GM10847 (cell line): ENCODE data around the gene RNU7-1.

Source experiments
- POLR2A ChIP-seq: IDR thresholded peaks from 2 replicates; pipeline ENCODE4 v1.6.1; 2011; ENCODE audit not compliant: insufficient read length; ENCODE audit errors: extremely low read depth

Gene RNU7-1

DNA sequence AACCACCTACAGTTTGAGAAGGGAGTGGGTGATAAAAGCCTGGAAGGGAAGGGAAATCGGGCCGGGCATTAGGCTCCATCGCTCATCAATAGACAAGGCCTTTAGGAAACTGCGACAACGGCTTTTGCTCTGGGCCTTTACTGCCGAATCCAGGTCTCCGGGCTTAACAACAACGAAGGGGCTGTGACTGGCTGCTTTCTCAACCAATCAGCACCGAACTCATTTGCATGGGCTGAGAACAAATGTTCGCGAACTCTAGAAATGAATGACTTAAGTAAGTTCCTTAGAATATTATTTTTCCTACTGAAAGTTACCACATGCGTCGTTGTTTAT lies 261 bp upstream of the RNU7-1 start:
- no peak for TF ChIP-seq POLR2A

DNA sequence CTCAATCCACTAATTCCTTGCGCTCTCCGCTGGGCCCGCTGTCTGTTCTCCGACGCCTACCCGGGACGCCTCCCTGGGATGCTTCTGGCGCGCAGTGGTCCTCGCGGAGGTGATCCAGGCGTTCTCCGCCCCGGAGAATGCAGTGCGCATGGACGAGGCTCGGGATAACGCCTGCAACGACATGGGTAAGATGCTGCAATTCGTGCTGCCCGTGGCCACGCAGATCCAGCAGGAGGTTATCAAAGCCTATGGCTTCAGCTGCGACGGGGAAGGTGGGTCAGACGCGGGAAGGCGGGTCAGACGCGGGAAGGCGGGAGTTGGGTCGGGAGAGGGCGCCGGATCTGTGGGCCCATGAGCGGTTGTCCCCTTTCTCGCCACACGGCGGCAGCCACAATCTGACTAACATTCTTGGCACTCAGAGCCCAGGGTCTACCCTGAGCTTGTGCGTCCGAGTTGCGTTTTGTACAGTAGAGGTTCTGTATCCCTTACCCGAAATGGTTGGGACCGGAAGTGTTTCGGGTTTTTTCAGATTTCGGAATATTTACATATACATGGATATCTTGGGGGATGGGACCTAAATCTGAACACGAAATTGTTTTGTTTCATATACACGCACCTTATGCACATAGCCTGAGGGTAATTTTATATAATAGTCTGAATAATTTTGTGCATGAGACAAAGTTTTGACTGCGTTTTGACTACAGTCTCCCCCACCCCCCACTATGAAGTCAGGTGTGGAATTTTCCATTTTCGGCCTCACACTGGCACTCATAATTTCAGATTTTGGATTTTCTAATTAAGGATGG lies 968 bp downstream of the RNU7-1 start:
- no peak for TF ChIP-seq POLR2A

GRCh38 chr12:6945613-6946012 lies 2.0 kb downstream of the RNU7-1 start:
- TF ChIP-seq POLR2A = no peak

DNA sequence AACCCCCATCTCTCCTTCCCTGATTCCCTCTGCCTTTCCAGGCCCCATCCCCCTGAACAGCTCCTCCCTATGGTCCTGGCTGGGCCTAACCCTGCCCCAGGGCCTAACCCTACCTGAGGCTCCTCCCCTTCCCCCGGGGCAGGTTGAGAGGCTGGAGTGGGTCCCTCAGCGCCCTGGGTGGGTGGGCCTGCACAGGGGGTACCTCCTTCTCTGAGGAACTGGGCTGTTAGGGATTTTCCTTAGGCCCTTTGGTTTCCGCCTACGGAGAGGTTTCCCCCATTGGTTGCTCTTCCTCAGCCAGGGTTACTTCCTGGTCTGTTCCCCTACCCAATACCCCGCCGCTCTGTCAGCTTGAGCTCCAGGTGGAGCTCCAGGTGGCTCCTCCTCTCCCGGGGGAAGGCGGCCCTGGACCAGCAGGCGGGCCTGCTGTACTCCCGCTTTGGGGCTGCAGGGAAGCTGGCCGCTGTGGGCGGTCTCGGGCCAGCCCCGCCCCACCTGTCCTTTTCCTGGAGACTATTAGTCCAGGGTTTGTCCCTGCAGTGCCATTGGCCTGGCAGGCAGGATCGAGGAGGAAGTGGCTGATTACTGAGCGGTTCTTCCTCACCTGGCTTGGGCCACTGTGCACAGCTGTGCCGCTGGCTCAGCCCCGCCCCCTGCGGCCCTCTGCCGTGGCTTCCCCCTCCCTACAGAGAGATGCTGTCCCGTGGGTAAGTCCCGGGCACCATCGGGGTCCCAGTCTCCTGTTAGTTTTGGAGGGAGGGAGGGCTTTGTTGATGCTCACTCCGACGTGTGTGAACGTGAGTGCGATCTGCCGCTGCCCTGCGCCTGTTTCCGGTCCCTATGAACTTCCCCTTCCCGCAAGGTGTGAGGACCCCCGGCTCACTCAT lies 2.7 kb downstream of the RNU7-1 start:
- peak; percentile 53 for TF ChIP-seq POLR2A

DNA sequence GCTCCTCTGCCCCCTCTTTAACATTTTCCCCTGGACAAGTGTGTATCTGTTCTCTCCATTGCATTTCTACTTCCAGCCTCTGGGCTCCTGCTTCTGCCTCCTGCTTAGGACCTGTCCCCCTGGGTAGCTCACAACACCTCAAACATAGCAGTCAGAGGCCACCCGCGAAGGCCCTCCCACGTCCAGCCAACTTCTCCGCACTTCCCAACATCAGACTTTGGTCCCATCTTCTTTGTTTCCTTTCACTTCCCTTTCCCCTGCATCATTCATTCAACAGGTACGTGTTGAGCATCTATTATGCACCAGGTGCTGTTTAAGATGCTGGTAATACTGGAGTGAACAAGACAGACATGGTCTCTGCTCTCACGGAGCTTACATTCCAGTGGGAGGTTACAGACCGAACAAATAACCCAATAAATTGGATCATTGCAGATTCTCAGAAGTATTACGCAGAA lies 3.3 kb downstream of the RNU7-1 start:
- TF ChIP-seq POLR2A = no peak

DNA sequence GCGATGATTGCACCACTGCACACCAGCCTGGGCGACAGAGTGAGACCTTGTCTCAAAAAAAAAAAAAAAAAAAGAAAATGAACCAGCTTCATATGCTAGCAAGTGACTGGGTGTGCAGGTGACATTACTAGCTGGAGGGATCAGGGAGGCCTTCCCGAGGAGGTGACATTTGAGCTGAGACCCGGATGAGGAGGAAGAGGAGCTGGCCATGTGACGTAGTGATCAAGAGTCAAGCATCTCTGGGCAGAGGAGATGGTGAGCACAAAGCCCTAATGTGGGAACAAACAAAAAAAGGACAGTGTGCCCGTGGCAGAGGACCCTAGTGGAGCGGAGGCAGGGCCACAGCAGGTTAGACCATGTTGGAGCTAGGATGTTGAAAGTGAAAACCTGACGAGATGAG lies 4.0 kb downstream of the RNU7-1 start:
- no peak for TF ChIP-seq POLR2A

DNA sequence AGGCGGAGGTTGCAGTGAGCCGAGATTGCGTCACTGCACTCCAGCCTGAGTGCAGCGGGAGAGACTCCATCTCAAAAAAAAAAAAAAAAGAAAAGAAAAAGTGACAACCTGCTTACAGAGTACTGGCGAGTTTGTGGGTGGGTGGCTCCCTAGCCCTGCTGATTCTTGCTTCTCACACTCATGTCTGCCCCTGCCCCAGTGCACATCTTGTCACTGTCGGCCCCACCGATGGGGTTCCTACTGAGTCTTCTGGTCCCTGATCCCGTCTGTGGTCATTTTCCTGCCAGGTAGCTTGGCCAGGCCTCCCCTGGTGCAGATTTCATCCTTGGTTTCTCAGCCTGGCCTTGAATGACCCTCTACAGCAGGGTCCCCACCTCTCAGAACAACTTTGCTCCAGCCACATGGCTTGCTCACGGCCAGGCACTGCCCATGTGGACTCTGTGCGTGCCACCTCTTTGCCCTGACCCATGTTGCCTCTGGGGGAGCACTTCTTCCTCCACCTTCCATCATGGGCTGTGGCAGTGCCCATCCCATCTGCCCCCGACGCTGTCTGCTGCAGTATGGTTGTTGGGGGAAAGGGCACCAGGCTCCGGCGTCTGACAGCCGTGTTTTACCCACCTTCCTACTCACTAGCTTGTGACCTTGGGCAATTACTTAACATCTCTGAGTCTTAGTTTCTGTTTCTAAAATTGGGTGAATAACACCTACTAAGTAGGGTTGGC lies 5.4 kb downstream of the RNU7-1 start:
- no peak for TF ChIP-seq POLR2A

DNA sequence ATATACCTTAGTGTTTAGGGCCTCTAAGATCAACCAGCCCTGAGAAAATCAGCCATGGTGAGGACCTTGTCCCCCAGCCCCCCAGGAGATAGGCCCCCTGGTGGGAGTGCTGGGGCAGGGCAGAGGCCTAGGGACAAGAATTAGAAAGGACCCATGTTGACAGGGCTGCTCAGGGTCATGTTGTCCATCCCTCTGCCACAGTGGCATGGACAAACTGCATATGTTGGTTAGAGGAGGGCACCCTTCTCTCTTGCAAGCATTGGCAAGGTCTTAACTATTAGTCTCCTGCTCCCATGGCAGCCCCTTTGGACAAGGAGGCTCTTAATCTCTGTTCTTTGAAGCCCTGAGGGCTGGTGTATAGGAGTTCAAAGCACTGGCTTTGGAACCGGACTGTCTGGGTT lies 6.8 kb downstream of the RNU7-1 start:
- no peak for TF ChIP-seq POLR2A

GRCh38 chr12:6950811-6951540 lies 7.4 kb downstream of the RNU7-1 start, which contains the start of gene PTPN6:
PTPN6 (plus strand) TSS chr12:6951356; CDS start chr12:6951513, 157 bp downstream.
- peak; percentile 93 for TF ChIP-seq POLR2A

DNA sequence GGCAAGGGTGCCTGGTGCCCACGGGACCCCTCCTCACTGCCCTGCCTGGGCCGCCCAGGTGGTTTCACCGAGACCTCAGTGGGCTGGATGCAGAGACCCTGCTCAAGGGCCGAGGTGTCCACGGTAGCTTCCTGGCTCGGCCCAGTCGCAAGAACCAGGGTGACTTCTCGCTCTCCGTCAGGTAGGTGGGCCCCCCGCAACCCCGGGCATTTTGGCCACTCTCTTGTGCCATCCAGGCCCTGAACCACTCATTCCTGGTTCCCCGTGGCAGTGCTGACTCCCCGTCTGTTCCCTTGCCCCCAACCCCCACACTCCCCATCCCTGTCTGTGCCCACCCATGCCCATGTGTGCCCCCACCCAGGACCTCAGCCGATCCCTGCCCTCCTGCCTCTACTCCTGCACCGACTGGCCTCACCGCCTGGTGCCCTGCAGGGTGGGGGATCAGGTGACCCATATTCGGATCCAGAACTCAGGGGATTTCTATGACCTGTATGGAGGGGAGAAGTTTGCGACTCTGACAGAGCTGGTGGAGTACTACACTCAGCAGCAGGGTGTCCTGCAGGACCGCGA lies 8.0 kb downstream of the RNU7-1 start:
- no peak for TF ChIP-seq POLR2A

GRCh38 chr12:6952121-6952862 lies 8.7 kb downstream of the RNU7-1 start:
- peak; percentile 29 for TF ChIP-seq POLR2A

DNA sequence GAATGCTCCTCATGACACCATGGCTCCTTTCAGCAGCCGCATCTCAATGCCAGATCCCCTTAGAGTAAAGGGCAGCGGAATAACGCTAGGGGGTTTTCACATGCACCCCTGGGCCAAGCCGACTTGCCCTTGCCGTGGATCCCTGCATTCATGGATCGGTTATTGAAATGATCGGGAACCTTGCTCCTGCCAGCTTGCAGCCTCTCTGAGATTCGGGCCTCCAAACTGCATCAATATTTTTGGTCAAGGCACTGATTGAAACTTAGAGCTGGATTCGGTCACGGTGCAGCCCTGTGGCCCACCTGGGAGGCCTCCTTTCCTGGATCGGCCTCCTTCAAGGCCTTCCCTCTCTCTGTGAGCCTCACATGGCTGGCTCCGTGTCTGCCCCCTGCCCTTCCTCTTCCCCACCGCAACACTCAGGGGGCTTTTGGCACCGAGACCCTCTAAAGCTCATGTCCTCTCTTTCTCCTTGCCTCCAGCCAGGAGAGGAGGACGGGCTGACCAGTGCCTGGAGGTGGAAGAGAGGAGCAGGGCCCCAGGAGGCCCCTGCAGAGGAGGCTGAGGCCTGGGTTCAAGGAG lies 9.3 kb downstream of the RNU7-1 start:
- TF ChIP-seq POLR2A = no peak
